HG02588 (cell line): ENCODE results near the gene OVAAL.

Source experiments
- ATAC-seq: cut with Tn5 transposase; IDR thresholded peaks from one replicate; pipeline ENCODE4 v1.9.1; 2021; ENCODE audit warnings: mild to moderate bottlenecking, moderate library complexity; ENCODE audit not compliant: unreplicated experiment

OVAAL gene

DNA sequence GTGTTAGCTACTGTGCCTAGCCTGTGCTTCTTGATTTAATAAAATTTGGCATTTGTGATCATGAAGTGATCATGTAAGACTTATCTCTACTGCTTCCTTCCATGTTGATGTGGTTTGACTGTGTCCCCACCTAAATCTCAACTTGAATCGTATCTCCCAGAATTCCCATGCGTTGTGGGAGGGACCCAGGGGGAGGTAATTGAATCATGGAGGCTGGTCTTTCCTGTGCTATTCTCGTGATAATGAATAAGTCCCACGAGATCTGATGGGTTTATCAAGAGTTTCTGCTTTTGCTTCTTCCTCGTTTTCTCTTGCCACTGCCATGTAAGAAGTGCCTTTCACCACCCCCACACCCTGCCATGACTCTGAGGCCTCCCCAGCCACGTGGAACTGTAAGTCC is at the start of gene OVAAL:
Gene OVAAL, plus strand, starts transcription at position 301 of the 400 bp plus-strand sequence.
- ATAC-seq, result no peak

DNA sequence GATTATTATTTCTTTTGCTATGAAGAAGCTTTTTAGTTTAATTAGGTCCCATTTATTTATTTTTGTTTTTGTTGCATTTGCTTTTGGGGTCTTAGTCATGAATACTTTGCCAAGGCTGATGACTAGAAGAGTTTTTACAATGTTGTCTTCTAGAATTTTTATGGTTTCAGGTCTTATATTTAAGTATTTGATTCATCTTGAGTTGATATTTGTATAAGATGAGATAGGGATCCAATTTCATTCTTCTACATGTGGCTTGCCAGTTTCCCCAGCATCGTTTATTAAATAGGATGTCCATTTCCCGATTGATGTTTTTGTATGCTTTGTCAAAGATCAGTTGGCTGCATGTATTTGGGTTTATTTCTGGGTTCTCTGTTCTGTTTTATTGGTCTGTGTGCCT is 47.9 kb upstream of the OVAAL start:
- ATAC-seq, result no peak

DNA sequence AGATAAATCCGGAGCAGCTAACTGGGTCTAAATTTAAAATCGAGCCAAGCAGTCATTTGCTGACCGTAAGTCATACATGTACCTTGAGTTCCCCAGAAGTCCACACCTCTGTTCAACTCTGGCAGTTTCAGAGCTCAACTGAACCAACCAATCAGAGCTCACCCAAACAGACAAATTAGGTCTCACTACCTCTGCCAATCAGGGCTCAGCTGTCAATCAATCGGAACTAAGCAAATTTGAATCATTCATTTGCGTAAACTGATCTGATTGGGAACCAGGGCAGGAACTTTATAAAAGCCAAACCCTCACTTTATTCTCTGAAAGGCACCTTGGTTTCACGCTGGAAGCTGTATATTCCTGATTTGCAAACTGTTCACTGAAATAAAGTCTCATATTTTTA is 45.2 kb upstream of the OVAAL start:
- ATAC-seq, result no peak

DNA sequence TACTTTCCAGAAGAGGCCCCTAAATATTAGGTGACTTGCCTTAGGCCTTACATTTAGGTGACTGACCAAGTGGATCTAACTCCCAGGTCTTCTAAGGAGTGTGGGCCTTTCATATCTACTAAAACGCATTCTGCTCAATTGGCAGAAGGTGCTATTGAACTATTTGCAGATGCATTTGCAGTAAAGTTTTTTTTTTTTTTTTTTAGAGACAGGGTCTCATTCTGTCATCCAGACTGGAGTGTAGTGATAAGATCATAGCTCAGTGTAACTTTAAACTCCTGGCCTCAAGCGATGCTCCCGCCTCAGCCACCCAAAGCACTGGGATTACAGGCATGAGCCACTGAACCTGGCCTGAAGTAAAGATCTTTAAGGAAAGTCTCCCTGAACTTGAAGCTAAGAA is 43.4 kb upstream of the OVAAL start:
- ATAC-seq, result no peak

DNA sequence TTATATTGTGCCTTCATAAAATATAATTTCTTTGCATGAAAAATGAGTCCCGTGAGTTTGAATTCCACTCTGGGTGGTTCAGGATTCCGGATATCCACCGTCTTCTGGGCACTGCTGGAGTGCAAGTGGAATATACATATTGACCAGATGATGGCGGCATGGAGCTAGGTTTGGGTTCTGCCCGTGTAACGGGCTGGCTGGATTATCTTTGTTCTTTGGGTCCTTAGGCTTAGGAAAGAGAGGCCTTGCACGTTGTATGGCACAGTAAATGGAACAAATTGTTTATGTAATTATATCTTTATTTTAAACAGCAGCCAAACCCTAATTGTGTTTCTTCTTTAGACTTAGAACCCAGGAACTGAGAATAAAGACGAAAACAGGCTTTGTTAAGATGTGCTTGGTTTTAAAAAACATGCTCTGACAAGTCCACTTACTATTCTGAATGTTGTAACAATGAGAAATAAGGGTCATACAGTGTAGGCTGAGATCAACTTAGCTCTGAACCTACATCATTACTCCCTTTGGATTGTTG is 42.8 kb upstream of the OVAAL start:
- peak; percentile 91 for ATAC-seq

DNA sequence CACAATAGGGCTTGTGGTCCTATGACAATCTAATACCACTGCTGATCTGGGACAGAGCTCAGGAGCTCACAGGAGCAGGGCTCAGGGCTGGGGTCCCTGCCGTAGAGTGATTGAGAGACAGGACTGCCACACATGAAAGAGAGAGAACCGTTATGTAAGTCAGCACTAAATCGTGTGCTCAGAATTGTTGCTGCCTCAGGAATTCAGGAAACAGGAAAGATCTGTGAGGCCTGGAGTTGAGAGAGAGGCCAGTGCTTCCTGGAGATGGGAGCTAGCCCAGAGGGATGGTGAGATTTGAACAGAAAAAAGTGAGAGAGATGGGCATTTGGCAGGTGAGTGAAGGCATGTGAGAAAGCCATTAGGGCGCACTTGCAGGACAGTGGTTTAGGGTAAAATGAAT is 38.9 kb upstream of the OVAAL start:
- ATAC-seq, result no peak

DNA sequence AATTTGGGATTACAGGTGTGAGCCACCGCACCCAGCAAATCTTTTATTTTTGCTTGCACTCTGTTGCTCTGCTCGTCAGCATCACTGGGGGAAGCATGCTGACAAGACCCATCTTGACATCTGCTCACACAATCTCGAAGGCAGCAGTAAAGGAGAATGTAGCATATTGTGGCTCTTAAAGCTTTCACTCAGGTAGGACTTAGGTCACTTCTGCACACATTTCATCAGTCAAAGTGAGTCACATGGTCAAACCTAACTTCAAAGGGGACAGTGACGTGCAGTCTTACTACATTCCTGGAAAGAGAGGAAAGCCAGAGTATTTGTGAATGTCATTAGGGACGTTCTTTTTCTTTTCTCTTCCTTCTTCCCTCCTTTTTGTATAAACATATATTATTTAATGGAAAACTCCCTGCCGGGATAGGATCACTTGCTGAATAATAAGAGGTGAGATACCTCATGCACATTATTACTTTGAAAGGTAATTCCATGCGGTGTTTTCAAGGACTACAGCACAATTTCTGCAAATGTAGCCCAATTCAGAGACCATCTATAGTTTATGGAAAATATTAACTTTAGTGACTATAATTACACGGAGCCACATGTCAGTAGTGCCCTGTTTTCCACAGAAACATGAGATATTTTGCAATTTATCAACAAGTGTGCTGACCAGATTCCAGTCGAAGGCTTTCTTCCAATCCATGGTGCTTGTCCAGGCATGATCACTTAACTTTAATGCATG is 37.1 kb upstream of the OVAAL start:
- ATAC-seq, result no peak

DNA sequence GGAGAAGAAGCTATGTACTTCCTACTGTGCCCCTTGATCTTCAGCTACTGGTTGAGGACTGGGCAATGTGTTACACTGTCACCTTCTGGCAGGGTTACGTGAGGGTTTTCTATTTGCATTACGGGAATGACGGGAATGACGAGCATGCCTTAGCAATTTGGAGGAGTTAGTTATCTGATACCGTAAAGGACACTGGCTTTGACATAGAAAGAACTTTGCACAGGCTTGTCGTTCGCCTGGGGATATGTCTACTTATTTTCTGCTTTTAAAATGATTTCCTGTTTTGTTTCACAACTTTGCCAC is 36.6 kb upstream of the OVAAL start:
- ATAC-seq, result no peak

DNA sequence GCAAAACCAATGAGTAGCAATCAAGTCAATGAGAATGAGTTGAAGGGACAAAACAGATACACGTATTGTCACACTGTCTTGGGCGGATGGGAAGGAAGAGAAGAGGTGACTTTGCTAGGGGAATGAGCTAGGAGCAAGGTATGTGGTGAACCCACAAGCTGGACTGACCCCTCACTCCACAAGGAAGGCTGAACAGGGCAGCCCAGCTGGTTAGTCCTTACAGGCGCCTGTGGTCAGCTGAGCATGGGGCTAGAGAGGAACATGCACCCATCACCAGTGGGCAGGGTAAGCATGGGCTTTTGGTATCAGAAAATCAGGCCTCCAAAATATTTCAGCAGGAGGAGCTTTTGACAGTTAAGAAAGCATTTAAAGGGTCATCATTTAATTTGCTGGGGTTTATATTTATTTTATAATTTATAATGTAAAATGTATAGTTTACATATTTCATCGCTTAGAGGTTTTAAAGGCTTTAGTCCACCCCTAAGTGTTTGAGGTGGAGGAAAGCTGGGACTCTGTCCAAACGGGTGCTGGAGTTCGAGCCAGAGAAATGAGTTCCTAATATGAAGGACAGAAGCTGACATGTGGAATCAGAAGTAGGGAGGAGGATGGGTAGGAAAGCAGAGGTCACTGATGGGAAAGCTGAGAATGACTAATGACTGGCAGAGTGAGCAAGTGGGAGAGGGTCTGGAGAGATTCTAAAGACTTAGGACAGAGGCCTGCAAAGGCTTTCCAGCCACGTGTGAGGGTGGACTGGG is 34.4 kb upstream of the OVAAL start:
- no peak for ATAC-seq

DNA sequence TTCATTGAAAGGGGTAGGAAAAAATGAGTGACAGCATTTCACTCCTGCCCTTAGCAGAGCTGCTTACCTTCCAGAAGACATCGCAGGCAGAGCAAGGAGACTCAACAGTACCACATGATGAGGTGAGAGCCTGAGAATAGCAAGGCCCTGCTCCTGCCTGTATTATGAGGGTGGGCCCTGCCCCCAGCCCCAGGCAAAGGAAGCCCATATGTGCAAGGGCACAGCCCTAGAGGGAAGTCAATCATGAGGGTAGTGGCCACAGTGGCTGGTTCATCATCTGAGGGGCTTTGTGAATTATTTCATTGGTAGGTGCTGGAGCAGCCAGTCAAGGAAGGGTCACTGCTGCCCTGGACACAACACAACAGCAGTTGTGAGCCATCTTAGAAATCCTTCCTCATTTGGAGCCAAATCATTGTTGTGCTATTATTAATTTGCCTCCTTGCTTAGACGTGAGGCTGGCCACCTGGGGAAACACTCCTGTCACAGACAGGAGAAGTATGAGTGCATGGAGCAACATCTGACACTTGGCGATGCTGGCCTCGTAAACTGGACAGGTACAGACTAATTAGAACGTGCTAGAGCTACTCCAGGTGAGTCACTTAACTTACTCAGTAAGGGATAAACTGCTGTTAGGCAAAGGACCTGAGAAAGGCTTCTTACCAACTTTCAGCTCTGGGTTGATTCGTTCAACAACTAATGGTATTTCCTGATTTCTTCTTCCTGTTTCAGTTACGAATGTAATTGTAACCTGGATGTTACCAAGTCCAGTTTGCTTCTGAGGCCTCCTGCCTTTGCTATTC is 33.6 kb upstream of the OVAAL start:
- ATAC-seq, result no peak

DNA sequence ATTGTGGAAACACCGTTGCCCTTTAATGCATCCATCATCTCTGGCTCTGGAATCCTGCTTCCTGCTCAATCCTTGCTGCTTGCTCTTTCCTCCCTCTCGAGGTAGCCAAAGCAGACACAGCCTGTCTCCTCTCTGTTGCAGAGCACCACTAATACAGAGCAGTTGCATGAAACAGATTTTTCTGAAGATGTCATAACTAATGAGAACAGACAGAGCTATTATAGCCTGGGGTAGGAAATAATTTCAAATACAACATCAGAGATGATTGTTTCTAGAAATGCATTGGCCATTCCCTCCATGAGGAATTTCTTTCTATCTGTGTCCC is 33.1 kb upstream of the OVAAL start:
- no peak for ATAC-seq

DNA sequence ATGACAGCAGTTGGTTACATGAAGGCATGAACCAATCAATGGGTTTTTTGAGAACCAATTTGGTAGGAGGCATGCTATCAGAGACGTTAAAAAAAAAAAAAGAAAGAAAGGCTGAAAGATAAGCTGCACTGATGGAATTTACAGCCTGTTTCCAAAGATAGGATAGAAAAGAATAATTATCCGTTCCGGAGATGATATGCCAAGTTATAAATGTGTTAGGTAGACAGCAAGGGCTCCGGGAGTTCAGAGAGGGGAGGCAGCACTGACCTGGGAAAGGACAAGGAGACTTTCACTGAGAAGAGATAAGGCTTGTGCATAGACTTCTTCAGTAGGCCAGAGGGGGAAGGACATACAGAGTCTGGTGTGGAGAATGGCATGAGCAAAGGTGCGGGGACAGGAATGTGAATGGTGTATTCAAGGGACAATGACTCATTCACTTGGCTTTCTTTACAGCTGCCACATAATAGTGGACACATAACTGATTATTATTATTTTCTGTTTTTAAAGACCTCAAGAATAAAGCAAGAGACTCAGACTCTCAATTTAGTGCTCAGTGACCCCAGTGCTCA is 31.6 kb upstream of the OVAAL start:
- no peak for ATAC-seq

DNA sequence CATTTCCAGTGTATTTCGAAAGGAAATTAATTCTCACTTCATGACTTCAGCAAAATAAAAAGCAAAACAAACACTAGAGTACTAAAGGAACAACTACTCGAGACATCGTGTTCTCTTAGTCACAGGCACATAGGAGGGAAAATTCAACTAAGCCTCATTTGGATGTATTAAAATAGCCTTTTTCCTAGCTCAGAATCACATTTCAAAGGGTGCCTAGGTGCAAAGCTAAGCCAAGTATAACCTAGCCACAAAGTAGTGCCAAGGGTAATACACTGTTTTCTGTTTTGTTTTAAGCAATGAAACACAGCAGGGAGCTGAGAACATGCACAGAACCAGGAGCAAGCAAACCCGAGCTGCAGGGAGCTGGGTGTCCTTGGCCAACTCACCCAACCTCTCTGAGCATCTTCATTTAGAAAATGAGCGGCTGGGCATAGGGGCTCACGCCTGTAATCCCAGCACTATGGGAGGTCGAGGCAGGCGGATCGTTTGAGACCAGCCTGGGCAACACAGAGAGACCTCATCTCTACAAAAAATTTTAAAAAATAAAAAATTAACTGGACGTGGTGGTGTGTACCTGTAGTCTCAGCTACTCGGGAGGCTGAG is 29.8 kb upstream of the OVAAL start:
- ATAC-seq, result no peak

DNA sequence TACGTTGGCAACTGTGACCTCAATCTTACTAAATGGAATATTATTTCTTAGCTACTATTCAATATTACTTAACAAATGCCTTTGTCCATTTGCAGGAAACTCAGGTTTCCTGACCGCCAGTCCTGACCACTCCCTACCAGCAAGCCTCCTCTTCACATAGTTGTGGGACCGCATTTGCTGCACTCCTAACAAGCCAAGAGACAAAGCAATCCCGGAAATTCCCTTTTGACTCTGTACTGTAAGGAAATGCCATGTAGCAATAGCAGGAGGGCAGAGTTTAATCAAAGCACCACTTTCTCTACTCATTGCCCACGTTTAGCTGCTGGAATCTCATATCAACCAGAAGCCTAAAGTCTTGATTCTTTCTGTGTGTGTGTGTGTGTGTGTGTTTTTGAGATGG is 28.3 kb upstream of the OVAAL start:
- ATAC-seq, result no peak

DNA sequence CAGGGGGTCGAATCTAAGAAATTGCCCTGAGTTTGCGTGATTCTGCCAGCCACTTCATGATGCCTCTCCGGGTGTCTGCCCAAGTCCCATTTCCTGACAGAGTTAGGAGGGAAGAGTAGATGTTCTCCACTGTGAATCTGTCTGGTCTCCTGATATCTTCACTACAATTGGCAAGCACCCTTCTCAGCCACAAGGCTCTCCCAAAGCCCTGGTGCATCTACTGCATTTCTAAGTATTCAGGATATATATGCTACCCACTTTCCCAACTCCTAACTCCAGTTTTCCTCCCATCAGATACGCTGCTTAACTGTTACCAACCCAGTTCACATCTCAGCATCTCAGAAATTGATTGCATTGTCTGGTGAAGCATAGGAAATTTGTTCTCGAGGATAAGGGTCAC is 25.9 kb upstream of the OVAAL start:
- no peak for ATAC-seq

DNA sequence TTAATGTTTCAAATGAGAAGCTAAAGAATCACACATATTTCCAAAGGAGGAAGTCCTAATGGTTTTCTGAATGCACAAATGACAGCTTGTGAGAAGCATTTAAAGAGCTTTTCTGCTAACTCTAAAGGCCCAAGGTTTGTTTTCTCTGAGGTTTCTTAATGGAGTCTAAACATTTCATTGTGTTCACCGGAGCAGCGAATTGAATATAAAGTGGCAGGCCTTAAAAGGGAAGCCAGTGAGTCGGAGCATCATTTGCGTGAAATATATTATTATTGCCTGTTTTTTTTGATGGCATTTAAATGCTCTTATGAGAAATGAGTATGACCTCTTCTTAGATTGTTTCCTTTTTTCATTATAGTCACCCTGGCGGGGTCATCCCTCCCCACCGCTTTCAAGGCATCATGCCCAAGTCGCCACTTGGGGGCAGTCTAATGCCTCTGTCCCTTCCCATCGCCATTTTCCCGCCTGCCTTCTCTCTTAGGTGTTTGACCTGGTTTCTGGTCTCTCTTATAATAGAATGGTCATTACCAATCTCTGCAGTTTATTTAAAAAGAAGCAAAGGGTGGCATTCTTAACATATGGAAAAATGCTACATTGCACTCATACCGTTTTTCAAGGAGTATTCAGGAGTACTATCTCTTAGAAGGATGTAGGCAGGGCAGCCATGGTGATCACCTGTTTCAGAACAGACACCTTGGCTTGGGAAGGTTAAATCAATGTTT is 25.3 kb upstream of the OVAAL start:
- ATAC-seq, result peak; percentile 54

DNA sequence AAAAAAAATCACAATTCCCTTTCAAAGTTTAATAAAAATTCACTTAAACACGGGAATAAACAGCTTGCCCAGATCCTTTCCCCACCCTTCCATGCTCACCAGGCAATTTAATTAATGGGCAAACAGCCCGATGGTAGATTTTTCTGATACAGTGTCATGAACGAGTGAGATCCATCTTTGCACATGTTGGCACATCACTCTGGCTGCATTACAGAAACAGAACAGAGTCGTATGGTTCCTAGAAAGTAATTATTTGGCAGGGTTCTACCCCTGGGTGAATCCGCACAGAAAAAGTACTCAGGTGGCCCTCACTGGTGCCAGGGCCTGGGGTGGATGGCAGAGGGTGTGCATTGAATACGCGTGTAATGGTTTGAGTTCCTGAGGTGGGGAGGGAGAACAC is 24.6 kb upstream of the OVAAL start:
- ATAC-seq, result no peak

DNA sequence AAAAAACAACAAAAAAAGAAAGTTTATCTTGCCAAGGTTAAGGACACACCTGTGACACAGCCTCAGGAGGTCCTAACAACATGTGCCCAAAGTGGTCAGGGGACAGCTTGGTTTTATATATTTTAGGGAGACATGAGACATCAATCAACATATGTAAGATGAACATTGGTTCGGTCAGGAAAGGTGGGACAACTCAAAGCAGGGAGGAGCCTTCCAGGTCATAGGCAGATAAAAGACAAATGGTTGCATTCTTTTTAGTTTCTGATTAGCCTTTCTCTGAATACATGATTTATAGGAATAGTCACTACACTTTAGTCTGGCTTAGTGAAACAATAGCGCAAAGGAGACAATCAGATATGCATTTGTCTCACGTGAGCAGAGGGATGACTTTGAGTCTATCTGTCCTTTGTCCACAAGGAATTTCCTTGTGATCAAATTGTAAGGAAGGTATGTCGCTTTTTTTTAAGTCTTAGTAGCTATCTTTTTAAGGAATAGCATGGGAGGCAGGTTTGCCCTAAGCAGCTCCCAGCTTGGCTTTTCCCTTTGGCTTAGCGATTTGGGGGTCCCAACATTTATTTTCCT is 23.3 kb upstream of the OVAAL start:
- ATAC-seq, result no peak

DNA sequence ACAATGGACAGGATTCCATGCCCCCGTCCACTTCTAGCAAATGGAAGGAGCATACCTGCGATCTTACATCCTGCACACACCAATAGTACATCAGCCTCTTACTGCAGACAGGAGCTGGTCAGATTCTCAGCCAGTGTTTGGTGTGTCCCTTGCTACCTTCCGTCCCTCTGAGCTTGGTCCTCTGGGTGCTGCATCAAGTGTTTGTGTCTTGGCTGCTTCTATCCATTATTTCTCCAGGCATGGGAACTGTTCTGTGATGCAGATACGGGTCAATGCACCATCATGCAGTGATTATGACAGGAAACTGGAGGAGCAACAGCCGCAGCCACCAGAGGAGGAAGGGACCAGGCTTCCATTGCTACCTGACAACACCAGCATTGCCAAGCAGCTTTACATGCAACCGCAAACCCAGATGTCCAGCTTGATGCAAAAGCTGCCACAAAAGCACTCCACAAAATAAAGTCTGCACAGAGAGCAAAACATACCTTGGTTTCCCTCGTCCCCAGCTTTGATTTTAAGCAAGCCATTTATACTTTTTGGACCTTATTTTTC is 21.9 kb upstream of the OVAAL start:
- no peak for ATAC-seq

DNA sequence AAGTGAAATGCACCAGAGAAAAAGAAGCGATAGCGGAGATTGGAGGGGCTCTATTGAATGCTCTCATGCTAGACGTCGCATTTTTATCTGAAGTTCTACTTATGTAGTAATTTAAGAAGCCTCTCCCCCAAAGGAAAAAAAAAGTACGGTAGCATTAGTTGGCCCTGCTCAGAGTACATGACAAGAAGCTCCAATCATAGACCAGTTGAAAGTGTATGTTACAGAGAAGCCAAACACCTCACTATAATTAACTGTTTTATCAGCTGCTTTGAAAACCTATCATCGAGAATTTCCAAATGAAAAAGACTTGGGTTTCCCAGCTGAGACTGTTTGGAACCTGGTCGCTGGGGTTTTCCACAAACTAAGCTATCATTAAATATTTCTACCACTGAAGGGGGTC is 19.6 kb upstream of the OVAAL start:
- no peak for ATAC-seq
